Stimulated activated CD8-positive, alpha-beta memory T cell treated with anti-CD3 and anti-CD28 coated beads, Interleukin-15, amount 100 ng/mL, for 4 hours (primary cell): Measurements from ENCODE around the gene OPRL1.
A peak's percentile ranks its signal among the peaks of the same experiment; 100 is the strongest.

Experiments
- DNase-seq, 2 donors: peaks; one replicate each; pipeline ENCODE4 v3.0.0-alpha.2; 2020; ENCODE audit warnings: low read depth in 2 of 2

Gene OPRL1

DNA sequence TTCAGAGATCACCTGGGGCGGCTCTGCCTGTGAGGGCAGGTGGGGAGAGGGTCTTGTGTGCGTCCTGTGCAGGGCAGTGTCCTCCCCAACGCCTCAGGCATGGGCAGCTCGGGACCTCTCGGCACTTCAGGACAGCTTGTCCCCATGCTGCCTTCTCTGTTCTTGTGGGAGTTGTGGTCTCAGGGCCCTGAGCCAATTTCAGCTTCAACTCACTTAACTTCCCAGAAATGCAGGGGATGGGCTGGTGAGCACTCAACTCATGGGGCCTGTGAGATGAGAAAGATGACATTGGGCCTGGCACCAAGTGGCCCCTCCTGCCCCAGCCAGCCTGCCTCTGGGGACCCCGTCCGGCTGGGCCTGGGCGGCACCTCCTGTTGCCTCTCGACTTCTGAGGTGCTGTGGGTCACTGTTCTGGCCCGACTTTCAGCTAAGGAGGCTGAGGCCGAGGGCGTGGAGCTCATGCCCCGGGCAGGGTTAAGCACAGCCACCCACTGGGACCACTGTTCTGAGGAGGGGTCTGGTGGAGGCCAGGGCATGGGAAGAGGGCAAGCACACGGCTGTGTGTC lies 7.3 kb upstream of the OPRL1 start:
- DNase-seq = no peak

- DNase-seq = no peak
These were observed 6.3 kb upstream of the OPRL1 start for GRCh38 chr20:64073476-64074183.

- DNase-seq = no peak
These were observed 5.6 kb upstream of the OPRL1 start for GRCh38 chr20:64074184-64074789.

- no peak for DNase-seq
These were observed 4.9 kb upstream of the OPRL1 start for GRCh38 chr20:64074963-64075362.

GRCh38 chr20:64075556-64075955 lies 4.3 kb upstream of the OPRL1 start:
- no peak for DNase-seq

GRCh38 chr20:64076061-64076997 lies 3.6 kb upstream of the OPRL1 start:
- DNase-seq = no peak

DNA sequence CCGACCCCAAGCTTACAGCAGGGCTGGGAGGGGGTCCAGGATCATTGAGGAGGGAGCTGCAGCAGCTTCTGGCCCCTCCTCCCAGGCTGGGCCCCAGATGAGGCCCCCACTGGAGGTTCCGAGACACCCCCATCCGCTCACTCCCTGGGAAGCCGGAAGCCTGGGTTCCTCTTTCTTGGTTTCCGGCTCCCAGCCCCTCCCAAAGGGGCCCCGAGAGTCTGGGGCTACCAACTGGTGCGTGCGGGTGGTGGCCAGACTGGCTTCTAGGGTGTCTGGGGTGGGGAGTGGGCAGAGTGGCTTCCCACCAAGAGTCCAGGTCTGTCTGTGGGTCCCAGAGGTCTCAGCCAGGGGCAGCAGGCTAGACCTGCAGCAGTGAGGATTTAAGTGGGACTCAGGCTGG lies 2.8 kb upstream of the OPRL1 start:
- DNase-seq = no peak

GRCh38 chr20:64077541-64077875 lies 2.4 kb upstream of the OPRL1 start:
- no peak for DNase-seq

- DNase-seq = no peak
These were observed 1.9 kb upstream of the OPRL1 start for GRCh38 chr20:64077876-64078551.

DNA sequence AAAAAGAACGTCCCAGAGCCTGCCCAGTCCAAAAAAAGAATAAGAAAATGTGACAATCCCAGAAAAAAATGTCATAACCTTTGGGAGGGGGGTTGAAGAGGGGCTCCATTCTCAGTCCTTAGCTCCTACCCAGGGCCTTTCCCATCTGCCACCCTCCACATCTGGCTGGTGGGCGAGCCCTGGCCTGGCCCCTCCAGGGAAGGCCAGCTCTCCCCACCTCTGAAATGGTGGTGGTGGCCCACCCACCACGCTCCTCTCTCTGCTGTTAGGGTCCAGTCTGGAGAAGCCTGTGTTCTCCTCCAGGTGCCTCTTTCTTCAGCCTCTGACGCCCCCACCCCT lies 979 bp upstream of the OPRL1 start:
- DNase-seq = no peak

GRCh38 chr20:64079273-64080012 lies 439 bp upstream of the OPRL1 start, which contains the start of gene RGS19:
Gene RGS19 (minus strand): TSS chr20:64079518. CDS start chr20:64076886, 2,632 bp downstream.
- peak in 1 of 2 donors; percentile 36 for DNase-seq

GRCh38 chr20:64080813-64081623 lies 1.1 kb downstream of the OPRL1 start:
- DNase-seq = no peak

DNA sequence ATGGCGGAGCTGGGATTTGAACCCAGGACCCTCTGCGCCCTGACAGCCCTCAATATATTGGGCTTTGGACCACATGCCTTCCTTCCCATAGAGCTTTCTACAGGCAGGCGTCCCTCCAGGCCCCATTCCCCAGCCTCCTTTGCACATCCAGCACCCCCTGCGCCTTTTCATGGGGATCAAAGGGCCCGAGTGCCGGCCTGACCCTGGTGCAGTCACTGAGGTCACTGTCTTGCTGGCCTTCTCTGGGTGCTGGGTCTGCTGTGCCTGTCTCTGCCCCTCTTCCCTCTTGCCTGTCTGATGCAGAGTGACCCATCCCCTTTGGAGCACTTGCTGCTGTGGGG lies 1.7 kb downstream of the OPRL1 start:
- DNase-seq = no peak

DNA sequence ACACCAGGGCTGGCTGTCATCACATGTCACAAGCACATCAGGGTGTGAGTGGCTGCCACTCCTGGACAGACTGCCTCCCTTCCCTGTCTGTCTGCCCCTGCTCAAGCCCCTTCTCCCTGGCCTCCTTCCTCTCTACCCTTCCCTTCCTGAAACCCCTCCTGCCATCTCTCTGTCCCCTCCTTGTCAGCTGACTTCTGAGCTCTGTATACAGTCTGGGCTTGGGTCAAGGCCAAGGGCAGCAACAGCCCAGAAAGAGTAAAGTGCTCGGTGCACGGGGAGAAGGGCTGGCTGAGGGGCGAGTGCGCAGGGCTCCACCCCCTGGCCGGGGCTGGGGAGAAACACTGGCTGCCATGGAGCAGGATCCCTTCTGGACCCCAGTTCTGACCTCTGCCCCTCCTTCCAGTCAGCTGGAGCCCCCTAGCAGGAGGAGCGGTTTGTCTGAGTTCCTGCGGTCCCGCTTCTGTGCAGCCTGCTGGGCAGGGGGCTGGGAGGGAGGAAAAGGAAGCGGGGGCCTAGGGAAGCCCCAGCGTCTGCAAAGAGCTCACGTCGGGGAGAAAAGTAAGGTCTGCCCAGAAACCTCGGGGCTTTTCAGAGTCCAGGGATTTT lies 2.3 kb downstream of the OPRL1 start:
- DNase-seq = no peak

DNA sequence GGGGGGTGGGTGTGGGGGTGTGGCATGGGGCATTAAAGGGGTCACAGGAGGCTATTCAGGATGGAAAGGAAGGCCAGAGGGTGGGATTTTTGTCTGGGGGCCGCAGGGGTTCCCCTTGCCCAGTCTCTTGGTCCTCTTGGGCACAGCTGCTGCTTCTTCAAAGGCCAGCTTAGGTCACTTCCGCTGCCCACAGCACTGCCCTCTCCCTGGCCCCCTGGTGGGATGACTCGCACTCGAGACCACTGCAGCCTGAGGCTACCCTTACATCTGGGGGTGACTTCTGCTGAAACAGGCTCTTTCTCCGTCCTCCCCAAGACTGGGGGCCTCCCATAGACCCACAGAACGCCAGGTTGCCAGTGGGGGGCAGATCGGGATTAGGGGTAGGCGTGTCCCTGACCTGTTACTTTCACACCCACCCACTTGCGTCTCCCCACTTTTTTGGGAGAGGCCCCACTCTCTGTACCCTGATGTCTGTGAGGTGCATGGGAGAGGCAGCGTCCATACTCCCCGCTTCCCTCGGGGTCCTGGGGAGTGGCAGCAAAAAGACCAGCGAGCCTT lies 3.0 kb downstream of the OPRL1 start:
- no peak for DNase-seq

- no peak for DNase-seq
These were observed 3.5 kb downstream of the OPRL1 start for GRCh38 chr20:64083378-64083803.

GRCh38 chr20:64083804-64084684 lies 4.2 kb downstream of the OPRL1 start, which contains the start of gene LKAAEAR1:
Gene LKAAEAR1 (minus strand): TSS chr20:64084398. CDS start chr20:64084219, 179 bp downstream.
- DNase-seq = no peak

- DNase-seq = no peak
These were observed 4.8 kb downstream of the OPRL1 start for GRCh38 chr20:64084685-64085152.
